Measurements from ENCODE around the gene EIF3D.
"Not testable (repeated sequence)": the region's sequence is repeated elsewhere in the genome, so short reads cannot be mapped to it uniquely, and the experiment has no call there.

The EIF3D gene

GRCh38 chr22:36549033-36549432, 20.1 kb upstream of the EIF3D start:
- no peak for DNase-seq (ENCODE audit: low read depth)

GRCh38 chr22:36548606-36549005, 19.6 kb upstream of the EIF3D start:
- DNase-seq (ENCODE audit: low read depth), result no peak

GRCh38 chr22:36546932-36547331, 18.0 kb upstream of the EIF3D start:
- no peak for DNase-seq (ENCODE audit: low read depth)

GRCh38 chr22:36546092-36546804, 17.3 kb upstream of the EIF3D start:
- no peak for DNase-seq (ENCODE audit: low read depth)

GRCh38 chr22:36544107-36544620, 15.2 kb upstream of the EIF3D start:
- DNase-seq (ENCODE audit: low read depth), result no peak

- DNase-seq (ENCODE audit: low read depth), result peak; percentile 35
These were observed 13.0 kb upstream of the EIF3D start for GRCh38 chr22:36541831-36542411.

GRCh38 chr22:36540867-36541642, 12.1 kb upstream of the EIF3D start:
- DNase-seq (ENCODE audit: low read depth), result no peak

GRCh38 chr22:36538529-36538928, 9.6 kb upstream of the EIF3D start:
- DNase-seq (ENCODE audit: low read depth), result no peak

- no peak for DNase-seq (ENCODE audit: low read depth)
These were observed 7.8 kb upstream of the EIF3D start for GRCh38 chr22:36536717-36537116.

GRCh38 chr22:36533320-36533719, 4.4 kb upstream of the EIF3D start:
- DNase-seq (ENCODE audit: low read depth), result not testable (repeated sequence)

- DNase-seq (ENCODE audit: low read depth), result no peak
These were observed 3.5 kb upstream of the EIF3D start for GRCh38 chr22:36532466-36532865.

GRCh38 chr22:36528341-36528740, 625 bp downstream of the EIF3D start:
- no peak for DNase-seq (ENCODE audit: low read depth)

GRCh38 chr22:36522662-36523061, 6.3 kb downstream of the EIF3D start:
- DNase-seq (ENCODE audit: low read depth), result no peak

GRCh38 chr22:36520423-36520822, 8.5 kb downstream of the EIF3D start:
- no peak for DNase-seq (ENCODE audit: low read depth)

GRCh38 chr22:36519906-36520305, 9.1 kb downstream of the EIF3D start:
- not testable (repeated sequence) for DNase-seq (ENCODE audit: low read depth)

- no peak for DNase-seq (ENCODE audit: low read depth)
These were observed 14.2 kb downstream of the EIF3D start for GRCh38 chr22:36514766-36515165.

- DNase-seq (ENCODE audit: low read depth), result no peak
These were observed 16.0 kb downstream of the EIF3D start for GRCh38 chr22:36512991-36513390.

GRCh38 chr22:36512333-36512732, 16.6 kb downstream of the EIF3D start:
- DNase-seq (ENCODE audit: low read depth), result no peak

GRCh38 chr22:36510966-36511881, 17.7 kb downstream of the EIF3D start:
- DNase-seq (ENCODE audit: low read depth), result no peak

- DNase-seq (ENCODE audit: low read depth), result no peak
These were observed 18.6 kb downstream of the EIF3D start for GRCh38 chr22:36510384-36510783.

- DNase-seq (ENCODE audit: low read depth), result no peak
These were observed 21.4 kb downstream of the EIF3D start for GRCh38 chr22:36507518-36508010.
